H1 (cell line): Measurements from ENCODE around the gene LUM.
"Not testable (repeated sequence)": the region's sequence is repeated elsewhere in the genome, so short reads cannot be mapped to it uniquely, and the experiment has no call there.

Experiments used
- CHD1 ChIP-seq: IDR thresholded peaks from 2 replicates; pipeline ENCODE4 v1.6.1; 2012; ENCODE audit warnings: low read depth, low read length, improper control_type of control experiment
- EP300 ChIP-seq, 2 experiments: IDR thresholded peaks; 1 replicate in 1 of 2; 2 replicates in 1 of 2; pipeline ENCODE4 v1.6.1; 2011 to 2012; ENCODE audit warnings: low read depth in 2 of 2, low read length in 2 of 2, mild to moderate bottlenecking in 2 of 2, borderline replicate concordance in 1 of 2, inconsistent platforms in 1 of 2, moderate library complexity in 1 of 2
- MAX ChIP-seq: IDR thresholded peaks from 2 replicates; pipeline ENCODE4 v1.6.1; 2012; ENCODE audit warnings: inconsistent platforms
- SIN3A ChIP-seq, 2 experiments: IDR thresholded peaks in 1 of 2; conservative IDR thresholded peaks in 1 of 2; 2 replicates each; pipeline ENCODE4 v1.6.1; 2011 to 2012; ENCODE audit warnings: low read length in 2 of 2, improper control_type of control experiment in 1 of 2, low read depth in 1 of 2, mild to moderate bottlenecking in 1 of 2
- SP1 ChIP-seq: IDR thresholded peaks from 2 replicates; pipeline ENCODE4 v1.6.1; 2011; ENCODE audit warnings: low read depth, low read length
- SP2 ChIP-seq: IDR thresholded peaks from 2 replicates; pipeline ENCODE4 v1.6.1; 2012; ENCODE audit warnings: mild to moderate bottlenecking, low read length, inconsistent platforms
- ZNF274 ChIP-seq: IDR thresholded peaks from 2 replicates; pipeline ENCODE4 v1.7.0; 2012; ENCODE audit warnings: low read length, borderline replicate concordance; ENCODE audit errors: extremely low read depth
- TF ChIP-seq, protein P1 (sequence below): IDR thresholded peaks from 2 replicates; pipeline ENCODE4 v1.6.1; 2011; ENCODE audit warnings: low read depth, mild to moderate bottlenecking, low read length; ENCODE audit not compliant: insufficient read depth
- TF ChIP-seq, protein P2 (sequence below), 3 experiments: IDR thresholded peaks; 1 replicate in 2 of 3; 2 replicates in 1 of 3; pipeline versions ENCODE4 v1.5.1 to v1.6.1; 2011; ENCODE audit warnings: low read length in 3 of 3, mild to moderate bottlenecking in 3 of 3, inconsistent platforms in 2 of 3, low read depth in 1 of 3, moderate library complexity in 1 of 3; ENCODE audit not compliant: insufficient read depth in 1 of 3; ENCODE audit errors: control extremely low read depth in 1 of 3

DNA sequence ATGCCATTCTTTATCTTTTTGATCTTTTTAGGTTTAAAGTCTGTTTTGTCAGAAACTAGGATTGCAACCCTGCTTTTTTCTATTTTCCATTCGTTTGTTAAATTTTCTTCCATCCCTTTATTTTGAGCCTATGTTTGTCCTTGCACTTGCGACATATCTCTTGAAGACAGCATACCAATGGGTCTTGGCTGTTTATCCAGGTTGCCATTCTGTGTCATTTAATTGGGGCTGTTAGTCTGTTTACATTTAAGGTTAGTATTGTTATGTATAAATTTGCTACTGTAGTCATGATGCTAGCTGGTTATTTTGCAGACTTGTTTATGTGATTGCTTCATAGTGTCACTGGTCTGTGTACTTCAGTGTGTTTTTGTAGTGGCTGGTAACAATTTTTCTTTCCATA lies 21.3 kb downstream of the LUM start:
- not testable (repeated sequence) for TF ChIP-seq ZNF274; SP2; SIN3A (conservative IDR thresholded peaks at IDR 0.05 in 1 of 2, IDR thresholded peaks at IDR 0.05 in 1 of 2; ENCODE audit: low read depth in 1 of 2, low read length in 2 of 2); MAX; SP1; EP300 (IDR thresholded peaks at IDR 0.05; ENCODE audit: borderline replicate concordance in 1 of 2, low read depth in 2 of 2, low read length in 2 of 2); CHD1
- TF ChIP-seq, protein P1, sequence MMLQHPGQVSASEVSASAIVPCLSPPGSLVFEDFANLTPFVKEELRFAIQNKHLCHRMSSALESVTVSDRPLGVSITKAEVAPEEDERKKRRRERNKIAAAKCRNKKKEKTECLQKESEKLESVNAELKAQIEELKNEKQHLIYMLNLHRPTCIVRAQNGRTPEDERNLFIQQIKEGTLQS, result not testable (repeated sequence)
- TF ChIP-seq, protein P2, sequence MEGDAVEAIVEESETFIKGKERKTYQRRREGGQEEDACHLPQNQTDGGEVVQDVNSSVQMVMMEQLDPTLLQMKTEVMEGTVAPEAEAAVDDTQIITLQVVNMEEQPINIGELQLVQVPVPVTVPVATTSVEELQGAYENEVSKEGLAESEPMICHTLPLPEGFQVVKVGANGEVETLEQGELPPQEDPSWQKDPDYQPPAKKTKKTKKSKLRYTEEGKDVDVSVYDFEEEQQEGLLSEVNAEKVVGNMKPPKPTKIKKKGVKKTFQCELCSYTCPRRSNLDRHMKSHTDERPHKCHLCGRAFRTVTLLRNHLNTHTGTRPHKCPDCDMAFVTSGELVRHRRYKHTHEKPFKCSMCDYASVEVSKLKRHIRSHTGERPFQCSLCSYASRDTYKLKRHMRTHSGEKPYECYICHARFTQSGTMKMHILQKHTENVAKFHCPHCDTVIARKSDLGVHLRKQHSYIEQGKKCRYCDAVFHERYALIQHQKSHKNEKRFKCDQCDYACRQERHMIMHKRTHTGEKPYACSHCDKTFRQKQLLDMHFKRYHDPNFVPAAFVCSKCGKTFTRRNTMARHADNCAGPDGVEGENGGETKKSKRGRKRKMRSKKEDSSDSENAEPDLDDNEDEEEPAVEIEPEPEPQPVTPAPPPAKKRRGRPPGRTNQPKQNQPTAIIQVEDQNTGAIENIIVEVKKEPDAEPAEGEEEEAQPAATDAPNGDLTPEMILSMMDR (IDR thresholded peaks at IDR 0.05; ENCODE audit: control extremely low read depth in 1 of 3, insufficient read depth in 1 of 3, low read depth in 1 of 3, low read length in 3 of 3), result not testable (repeated sequence)
